Retinal pigment epithelial cell (primary cell): ENCODE data around the gene VPS45.

Experiments used
- DNase-seq: peaks from one replicate; pipeline ENCODE4 v3.0.0-alpha.2; 2010; ENCODE audit warnings: low read depth
- H3K4me3 ChIP-seq: 2 replicates; pipeline ENCODE4 v1.5.1; 2011; ENCODE audit warnings: mild to moderate bottlenecking, low read length, control low read depth, moderate library complexity
- CTCF ChIP-seq: conservative IDR thresholded peaks from 2 replicates; pipeline ENCODE4 v1.5.1; 2011; ENCODE audit warnings: low read depth, low read length, control low read depth, inconsistent platforms

VPS45 gene

GRCh38 chr1:150085406-150085805, 17.8 kb downstream of the VPS45 start:
- no peak for TF ChIP-seq CTCF
- no peak for DNase-seq
- H3K4me3 ChIP-seq, result no peak overlapping the region

- no peak overlapping the region for H3K4me3 ChIP-seq
- no peak for TF ChIP-seq CTCF
Observed at GRCh38 chr1:150087415-150087814, 19.8 kb downstream of the VPS45 start.

GRCh38 chr1:150089846-150090520, 22.4 kb downstream of the VPS45 start:
- H3K4me3 ChIP-seq, result no peak overlapping the region
- TF ChIP-seq CTCF, result no peak
- no peak for DNase-seq

More at GRCh38 chr1:150087415-150087814, 19.8 kb downstream of the VPS45 start:
- no peak for DNase-seq

- no peak for DNase-seq
- no peak overlapping the region for H3K4me3 ChIP-seq
- TF ChIP-seq CTCF, result no peak
Observed at GRCh38 chr1:150092180-150092791, 24.7 kb downstream of the VPS45 start.

GRCh38 chr1:150093805-150094204, 26.2 kb downstream of the VPS45 start:
- no peak for TF ChIP-seq CTCF
- no peak for DNase-seq
- no peak overlapping the region for H3K4me3 ChIP-seq

- no peak for TF ChIP-seq CTCF
- no peak for DNase-seq
- no peak overlapping the region for H3K4me3 ChIP-seq
Observed at GRCh38 chr1:150094734-150095265, 27.2 kb downstream of the VPS45 start.

- H3K4me3 ChIP-seq, result no peak overlapping the region
- no peak for DNase-seq
- TF ChIP-seq CTCF, result no peak
Observed at GRCh38 chr1:150102986-150103385, 35.4 kb downstream of the VPS45 start.
